Measurements from ENCODE around the gene TTLL1.
"Not testable (repeated sequence)": the region's sequence is repeated elsewhere in the genome, so short reads cannot be mapped to it uniquely, and the experiment has no call there.

TTLL1 gene

DNA sequence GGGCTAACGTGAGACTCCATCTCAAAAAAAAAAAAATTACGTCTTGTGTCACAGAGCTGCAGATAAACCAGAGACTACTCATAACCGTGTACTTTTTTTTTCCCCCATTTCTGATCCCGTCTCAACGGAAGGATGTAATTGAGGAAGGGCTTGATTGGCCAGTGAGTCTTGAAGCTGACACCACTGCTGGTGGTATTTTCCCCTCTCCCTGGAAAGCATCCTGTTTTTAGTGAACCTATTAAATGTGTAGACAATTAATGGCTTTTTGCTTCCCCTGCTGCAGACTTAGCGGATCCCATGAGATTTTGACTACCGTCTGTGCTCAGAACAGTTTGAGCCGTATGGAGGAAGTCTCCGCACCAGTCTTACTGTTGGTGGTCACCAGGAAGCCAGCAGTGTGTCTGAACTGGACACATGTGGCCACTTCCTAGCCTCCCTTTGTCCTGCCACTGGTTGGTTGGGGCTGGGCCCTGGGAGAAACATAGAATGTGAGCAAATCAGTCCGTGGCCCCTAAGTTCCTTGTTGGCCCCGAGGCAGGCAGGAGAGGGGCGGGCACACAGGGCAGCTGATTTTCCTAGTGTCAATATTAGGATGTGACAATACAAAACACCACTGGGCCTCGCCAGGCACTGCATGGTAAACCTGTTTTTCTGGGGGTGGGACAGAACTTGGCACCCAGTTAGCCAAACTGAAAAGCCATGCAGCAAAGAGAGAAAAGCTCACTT is 24.5 kb upstream of the TTLL1 start:
- in situ Hi-C loops (cut with MboI; ENCODE audit: low pct_unique_long_range_greater_than_20kb, low sequenced_read_pairs, unreplicated experiment), result no loop called here
- TF ChIP-seq, protein P1, sequence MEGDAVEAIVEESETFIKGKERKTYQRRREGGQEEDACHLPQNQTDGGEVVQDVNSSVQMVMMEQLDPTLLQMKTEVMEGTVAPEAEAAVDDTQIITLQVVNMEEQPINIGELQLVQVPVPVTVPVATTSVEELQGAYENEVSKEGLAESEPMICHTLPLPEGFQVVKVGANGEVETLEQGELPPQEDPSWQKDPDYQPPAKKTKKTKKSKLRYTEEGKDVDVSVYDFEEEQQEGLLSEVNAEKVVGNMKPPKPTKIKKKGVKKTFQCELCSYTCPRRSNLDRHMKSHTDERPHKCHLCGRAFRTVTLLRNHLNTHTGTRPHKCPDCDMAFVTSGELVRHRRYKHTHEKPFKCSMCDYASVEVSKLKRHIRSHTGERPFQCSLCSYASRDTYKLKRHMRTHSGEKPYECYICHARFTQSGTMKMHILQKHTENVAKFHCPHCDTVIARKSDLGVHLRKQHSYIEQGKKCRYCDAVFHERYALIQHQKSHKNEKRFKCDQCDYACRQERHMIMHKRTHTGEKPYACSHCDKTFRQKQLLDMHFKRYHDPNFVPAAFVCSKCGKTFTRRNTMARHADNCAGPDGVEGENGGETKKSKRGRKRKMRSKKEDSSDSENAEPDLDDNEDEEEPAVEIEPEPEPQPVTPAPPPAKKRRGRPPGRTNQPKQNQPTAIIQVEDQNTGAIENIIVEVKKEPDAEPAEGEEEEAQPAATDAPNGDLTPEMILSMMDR (IDR thresholded peaks at IDR 0.05; ENCODE audit: extremely low read depth, insufficient read depth, missing control alignments), result no peak
- no peak for DNase-seq (ENCODE audit: low spot score)

DNA sequence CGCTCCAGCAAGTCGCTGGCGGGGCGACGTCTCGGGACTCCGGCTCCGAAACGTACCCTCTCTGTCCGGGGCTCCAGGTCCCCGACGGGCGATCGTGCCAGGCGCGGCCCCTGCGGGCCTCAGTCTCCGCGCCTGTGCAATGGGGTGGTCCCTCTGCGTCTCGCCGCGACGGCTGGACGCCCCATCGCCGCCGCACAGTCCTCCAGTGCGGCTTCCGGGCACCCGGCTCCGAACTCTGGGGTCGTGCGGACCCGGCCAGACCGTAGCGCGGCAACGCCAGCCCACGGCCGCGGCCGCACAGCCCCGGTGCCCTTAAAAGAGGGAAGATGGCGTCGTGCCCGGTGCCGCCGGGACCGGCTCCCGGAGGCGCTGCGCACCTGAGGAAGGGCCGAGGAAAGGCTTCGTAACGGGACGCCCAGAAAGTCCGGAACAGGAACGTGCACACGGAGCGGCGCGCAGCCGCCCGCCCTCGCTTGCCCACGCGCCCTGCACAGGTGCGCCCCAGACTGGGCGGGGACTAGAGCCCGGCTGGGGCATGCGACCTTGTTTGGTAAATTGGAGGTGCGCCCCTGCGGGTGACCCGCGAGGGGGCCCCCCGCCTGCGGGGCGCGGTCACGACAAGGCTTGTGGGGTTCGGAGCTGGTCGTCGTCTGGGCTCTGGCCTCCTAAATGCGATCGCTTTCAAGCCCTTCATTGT is 21.9 kb upstream of the TTLL1 start:
- TF ChIP-seq, protein P1 (IDR thresholded peaks at IDR 0.05; ENCODE audit: extremely low read depth, insufficient read depth, missing control alignments), result peak; percentile 19
- in situ Hi-C loops (cut with MboI; ENCODE audit: low pct_unique_long_range_greater_than_20kb, low sequenced_read_pairs, unreplicated experiment), result no loop called here
- DNase-seq (ENCODE audit: low spot score), result no peak

DNA sequence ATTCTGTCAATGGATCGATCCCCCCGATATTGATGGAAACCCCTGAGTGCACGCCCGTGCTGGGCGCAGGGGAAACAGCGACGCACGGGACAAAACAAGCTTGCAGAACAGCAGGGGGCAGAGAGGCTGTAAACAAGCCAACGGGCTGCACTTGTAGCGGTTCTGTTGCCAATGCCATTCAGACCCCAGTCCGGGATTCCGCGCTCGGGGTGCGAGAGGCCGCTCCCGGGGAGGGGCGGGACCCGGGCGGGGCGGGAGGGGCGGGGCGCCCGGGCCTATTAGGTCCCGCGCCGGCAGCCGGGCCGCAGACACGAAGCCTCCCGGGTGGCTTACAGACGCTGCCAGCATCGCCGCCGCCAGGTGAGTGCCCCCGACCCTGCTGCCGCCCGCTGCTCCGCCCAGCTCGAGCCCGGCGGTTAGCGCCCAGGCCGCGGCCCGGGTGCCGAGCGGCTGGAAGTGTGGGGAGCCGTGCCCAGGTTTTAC is 21.3 kb upstream of the TTLL1 start, which contains the start of gene BIK:
Gene BIK (plus strand): TSS at position 307 of the 483 bp plus-strand sequence. CDS start 13,273 bp downstream, outside the sequence.
- DNase-seq (ENCODE audit: low spot score), result peak; percentile 64
- in situ Hi-C loops (cut with MboI; ENCODE audit: low pct_unique_long_range_greater_than_20kb, low sequenced_read_pairs, unreplicated experiment), result no loop called here
- TF ChIP-seq, protein P1 (IDR thresholded peaks at IDR 0.05; ENCODE audit: extremely low read depth, insufficient read depth, missing control alignments), result peak; percentile 55

DNA sequence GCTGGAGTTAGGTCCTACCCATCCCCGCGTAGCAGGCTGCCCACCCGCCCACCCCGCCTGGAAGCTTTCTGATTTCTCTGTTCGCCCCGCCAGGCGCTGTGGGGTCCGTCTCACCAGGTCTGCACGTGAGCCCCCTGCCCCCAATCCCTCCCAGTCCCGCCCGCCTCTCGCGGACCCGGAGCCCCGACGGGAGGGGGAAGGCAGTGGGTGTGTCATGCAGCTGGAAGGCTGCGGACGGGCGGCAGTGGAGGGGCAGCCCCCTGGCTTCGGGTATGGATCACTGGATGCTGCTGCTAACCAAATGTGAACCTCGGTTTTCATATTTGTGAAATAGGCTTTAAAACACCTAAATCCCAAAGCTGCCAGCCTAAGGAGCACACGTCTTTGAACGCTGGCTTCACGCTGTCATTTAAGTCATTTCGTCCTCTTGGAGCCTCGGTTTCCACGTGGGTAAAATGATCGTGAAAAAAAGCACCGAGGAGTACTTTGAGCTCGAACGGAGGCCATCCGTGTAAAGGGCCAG is 20.8 kb upstream of the TTLL1 start:
- TF ChIP-seq, protein P1 (IDR thresholded peaks at IDR 0.05; ENCODE audit: extremely low read depth, insufficient read depth, missing control alignments), result no peak
- in situ Hi-C loops (cut with MboI; ENCODE audit: low pct_unique_long_range_greater_than_20kb, low sequenced_read_pairs, unreplicated experiment), result no loop called here
- no peak for DNase-seq (ENCODE audit: low spot score)

DNA sequence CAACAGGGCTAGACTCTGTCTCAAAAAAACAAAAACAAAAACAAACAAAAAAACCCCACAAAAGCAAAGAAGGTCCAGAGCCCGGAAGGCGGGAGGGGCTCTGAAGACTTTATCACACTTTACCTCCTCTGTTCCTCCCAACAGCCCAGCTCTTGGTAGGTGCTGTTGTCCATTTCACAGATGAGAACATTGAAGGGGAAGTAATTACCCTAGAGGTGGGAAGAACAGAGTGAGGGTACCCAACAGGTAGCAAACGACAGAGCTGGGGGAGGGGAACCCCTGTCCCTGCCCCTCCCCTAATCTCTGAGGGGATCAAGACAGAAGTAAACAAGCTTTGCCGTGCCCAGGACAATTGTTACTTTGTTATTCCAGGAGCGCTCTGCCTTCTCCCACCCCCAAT is 20.3 kb upstream of the TTLL1 start:
- TF ChIP-seq, protein P1 (IDR thresholded peaks at IDR 0.05; ENCODE audit: extremely low read depth, insufficient read depth, missing control alignments), result no peak
- DNase-seq (ENCODE audit: low spot score), result no peak
- in situ Hi-C loops (cut with MboI; ENCODE audit: low pct_unique_long_range_greater_than_20kb, low sequenced_read_pairs, unreplicated experiment), result no loop called here

DNA sequence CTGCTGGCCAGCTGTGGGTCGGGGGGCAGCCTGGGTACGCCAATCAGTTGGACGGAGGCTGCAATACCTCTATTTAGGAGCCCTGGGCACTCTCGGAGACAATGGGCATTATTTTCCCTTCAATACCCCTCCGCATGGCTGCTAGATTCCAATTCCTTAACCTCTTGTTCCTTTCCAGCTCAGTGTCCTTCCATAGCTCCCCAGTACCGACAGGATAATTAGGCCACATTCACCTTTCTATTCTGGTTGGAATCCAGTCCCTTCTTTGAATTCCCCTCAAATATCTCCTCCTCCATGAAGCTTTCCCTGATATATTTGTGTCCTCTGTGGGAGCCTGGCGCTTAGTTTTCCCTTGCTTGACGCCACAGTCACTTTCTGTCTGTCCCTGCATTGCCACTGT is 17.1 kb upstream of the TTLL1 start:
- in situ Hi-C loops (cut with MboI; ENCODE audit: low pct_unique_long_range_greater_than_20kb, low sequenced_read_pairs, unreplicated experiment), result no loop called here
- DNase-seq (ENCODE audit: low spot score), result no peak
- TF ChIP-seq, protein P1 (IDR thresholded peaks at IDR 0.05; ENCODE audit: extremely low read depth, insufficient read depth, missing control alignments), result no peak

DNA sequence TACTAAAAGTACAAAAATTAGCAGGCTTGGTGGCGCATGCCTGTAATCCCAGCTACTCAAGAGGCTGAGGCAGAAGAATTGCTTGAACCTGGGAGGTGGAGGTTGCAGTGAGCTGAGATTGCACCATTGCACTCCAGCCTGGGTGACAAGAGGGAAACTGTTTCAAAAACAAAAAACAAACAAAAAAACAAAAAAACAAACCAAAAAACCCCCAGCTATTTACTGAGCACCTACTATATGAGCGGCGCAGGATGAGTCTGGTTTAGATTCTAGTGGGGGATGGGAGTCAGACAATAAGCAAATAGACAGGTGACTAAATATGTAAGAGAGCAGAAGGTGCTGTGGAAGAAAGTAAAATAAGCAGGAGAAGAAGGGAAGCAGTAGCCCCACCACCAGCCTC is 15.8 kb upstream of the TTLL1 start:
- in situ Hi-C loops (cut with MboI; ENCODE audit: low pct_unique_long_range_greater_than_20kb, low sequenced_read_pairs, unreplicated experiment), result not testable (repeated sequence)

DNA sequence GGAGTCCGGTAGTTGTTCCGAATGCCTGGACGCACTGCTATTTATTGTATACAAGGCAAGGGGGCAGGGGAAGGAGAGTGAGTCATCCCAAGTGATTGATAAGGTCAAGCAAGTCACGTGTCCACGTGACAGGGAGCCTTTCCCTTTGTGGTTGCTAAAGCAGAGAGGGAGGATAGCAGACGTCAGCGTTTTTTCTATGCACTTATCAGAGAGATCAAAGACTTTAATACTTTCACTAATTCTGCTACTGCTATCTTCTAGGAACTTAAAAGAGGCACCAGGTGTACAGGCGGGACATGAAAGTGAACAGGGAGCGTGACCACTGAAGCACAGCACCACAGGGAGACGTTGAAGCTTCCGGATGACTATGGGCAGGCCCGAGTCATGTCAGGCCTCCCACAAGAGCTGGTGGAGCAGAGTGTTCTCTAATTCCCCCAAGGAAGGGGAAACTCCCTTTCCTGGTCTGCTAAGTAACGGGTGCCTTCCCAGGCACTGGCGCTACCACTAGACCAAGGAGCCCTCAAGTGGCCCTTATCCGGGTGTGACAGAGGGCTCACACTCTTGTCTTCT is 14.9 kb upstream of the TTLL1 start:
- in situ Hi-C loops (cut with MboI; ENCODE audit: low pct_unique_long_range_greater_than_20kb, low sequenced_read_pairs, unreplicated experiment); DNase-seq (ENCODE audit: low spot score): not testable (repeated sequence)

More for the DNA sequence above, 15.8 kb upstream of the TTLL1 start:
- not testable (repeated sequence) for DNase-seq (ENCODE audit: low spot score)
